Thyroid gland (tissue), 4 donors: ENCODE measurements around the gene AMOTL2. TPM values are rescaled to one million over a fixed set of nuclear protein-coding genes. Genes with fewer than 3 reads are reported as not detected.
A peak's percentile ranks its signal among the peaks of the same experiment; 100 is the strongest.

ENCODE experiments used
- DNase-seq, 2 donors: peaks; one replicate each; pipeline ENCODE4 v3.0.0-alpha.2; 2019
- H3K27ac ChIP-seq, 3 donors: fragments of 200-600 bp; sonication (generic); 1 replicate in 2 of 3; 2 replicates in 1 of 3; pipeline ENCODE4 v1.5.1; 2016 to 2019; ENCODE audit warnings: mild to moderate bottlenecking in 1 of 3, moderate library complexity in 1 of 3
- H3K27me3 ChIP-seq: fragments of 200-600 bp; sonication (generic); one replicate; pipeline ENCODE4 v1.5.1; 2019
- H3K36me3 ChIP-seq, 2 donors: fragments of 200-600 bp; sonication (generic); one replicate each; pipeline ENCODE4 v1.5.1; 2016 to 2019
- H3K4me1 ChIP-seq, 2 donors: fragments of 200-600 bp; sonication (generic); one replicate each; pipeline ENCODE4 v1.5.1; 2017 to 2019
- H3K4me3 ChIP-seq, 3 donors: fragments of 200-600 bp; sonication (generic); replicated peaks in 1 of 3; 1 replicate in 2 of 3; 2 replicates in 1 of 3; pipeline ENCODE4 v1.5.1; 2016; ENCODE audit warnings: mild to moderate bottlenecking in 1 of 3
- H3K9me3 ChIP-seq: fragments of 200-600 bp; sonication (generic); one replicate; pipeline ENCODE4 v1.5.1; 2017
- POLR2A ChIP-seq, 2 donors: fragments of 450-650 bp; IDR thresholded peaks; one replicate each; pipeline ENCODE4 v1.6.1; 2017; ENCODE audit warnings: antibody characterized with exemption in 2 of 2, mild to moderate bottlenecking in 2 of 2, moderate library complexity in 1 of 2
- WGBS, 2 donors: methylation state at CpG; one replicate each; pipeline ENCODE4 v1.1.5; 2017; 5-methylcytosine and 5-hydroxymethylcytosine counted together
- intact Hi-C: fragments of 100-400 bp; cut with DNase I; formaldehyde crosslinking; loops from one replicate; pipeline ENCODE4 v1.15.1; 2023
- microRNA-seq: library from miRNA; unstranded; fragments of <30 nt; microRNA quantifications from one replicate; pipeline ENCODE4, GENCODE V29; 2016
- small RNA-seq: library from RNA; depleted of rRNA; stranded (forward); fragments of <200 nt; gene quantifications from one replicate; pipeline ENCODE3, GENCODE V24; 2016
- total RNA-seq, 4 donors: library from RNA; depleted of rRNA; stranded (reverse); fragments of >200 nt; gene quantifications; one replicate each; pipeline ENCODE4 v1.2.3, GENCODE V29; 2016
- TF ChIP-seq, protein P1 (sequence below), 6 experiments: fragments of 200-600 bp in 3 of 6; fragments of 450-650 bp in 3 of 6; sonication (generic) in 3 of 6; IDR thresholded peaks; one replicate each; pipeline ENCODE4 v1.5.1; 2016 to 2019; ENCODE audit warnings: antibody characterized with exemption in 6 of 6, mild to moderate bottlenecking in 2 of 6, inconsistent platforms in 1 of 6, moderate library complexity in 1 of 6

AMOTL2 gene
- total RNA-seq, 4 donors from 2014 or later = 76.0 to 149 (median 117) TPM

GRCh38 chr3:134309987-134310700 lies 64.1 kb downstream of the AMOTL2 start:
- H3K27ac ChIP-seq = peak overlapping the region; percentile 79 to 94 (median 90)
- no peak for TF ChIP-seq POLR2A (IDR thresholded peaks at IDR 0.05)
- TF ChIP-seq, protein P1, sequence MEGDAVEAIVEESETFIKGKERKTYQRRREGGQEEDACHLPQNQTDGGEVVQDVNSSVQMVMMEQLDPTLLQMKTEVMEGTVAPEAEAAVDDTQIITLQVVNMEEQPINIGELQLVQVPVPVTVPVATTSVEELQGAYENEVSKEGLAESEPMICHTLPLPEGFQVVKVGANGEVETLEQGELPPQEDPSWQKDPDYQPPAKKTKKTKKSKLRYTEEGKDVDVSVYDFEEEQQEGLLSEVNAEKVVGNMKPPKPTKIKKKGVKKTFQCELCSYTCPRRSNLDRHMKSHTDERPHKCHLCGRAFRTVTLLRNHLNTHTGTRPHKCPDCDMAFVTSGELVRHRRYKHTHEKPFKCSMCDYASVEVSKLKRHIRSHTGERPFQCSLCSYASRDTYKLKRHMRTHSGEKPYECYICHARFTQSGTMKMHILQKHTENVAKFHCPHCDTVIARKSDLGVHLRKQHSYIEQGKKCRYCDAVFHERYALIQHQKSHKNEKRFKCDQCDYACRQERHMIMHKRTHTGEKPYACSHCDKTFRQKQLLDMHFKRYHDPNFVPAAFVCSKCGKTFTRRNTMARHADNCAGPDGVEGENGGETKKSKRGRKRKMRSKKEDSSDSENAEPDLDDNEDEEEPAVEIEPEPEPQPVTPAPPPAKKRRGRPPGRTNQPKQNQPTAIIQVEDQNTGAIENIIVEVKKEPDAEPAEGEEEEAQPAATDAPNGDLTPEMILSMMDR (IDR thresholded peaks at IDR 0.05) = no peak
- no peaks in the 10 kb centered on the region for H3K27me3 ChIP-seq
- H3K9me3 ChIP-seq = no peaks in the 10 kb centered on the region
- H3K4me3 ChIP-seq = no peak overlapping the region
- 37 to 46% methylated on average over 9 of the region's 9 CpGs for WGBS, 2 donors
- H3K36me3 ChIP-seq = no peaks in the 10 kb centered on the region
- peaks cover 49 to 65% of the 10 kb centered on the region in 2 donors for H3K4me1 ChIP-seq
- peak; percentile 58 to 72 for DNase-seq
- intact Hi-C loops = loop anchor here (2.0 to 5.0 kb wide), 2 partner anchors 67 to 165 kb away; no protein-coding TSS in a partner anchor

- H3K4me1 ChIP-seq = peaks cover 33 to 50% of the 10 kb centered on the region in 2 donors
- no peaks in the 10 kb centered on the region for H3K9me3 ChIP-seq
- no peak overlapping the region for H3K4me3 ChIP-seq
- H3K27me3 ChIP-seq = no peaks in the 10 kb centered on the region
- peak overlapping the region; percentile 79 to 94 (median 90) for H3K27ac ChIP-seq
- WGBS, 2 donors = 10 to 11% methylated on average over 11 of the region's 11 CpGs
- TF ChIP-seq POLR2A (IDR thresholded peaks at IDR 0.05) = no peak
- TF ChIP-seq, protein P1 (IDR thresholded peaks at IDR 0.05) = peak; percentile 99 to 100 (median 100)
- no peaks in the 10 kb centered on the region for H3K36me3 ChIP-seq
- intact Hi-C loops = loop anchor here (2.0 kb wide), 1 partner anchor 166 kb away; no protein-coding TSS in a partner anchor
- peak; percentile 85 to 86 for DNase-seq
Observed at GRCh38 chr3:134308350-134308891, 65.8 kb downstream of the AMOTL2 start.

DNA sequence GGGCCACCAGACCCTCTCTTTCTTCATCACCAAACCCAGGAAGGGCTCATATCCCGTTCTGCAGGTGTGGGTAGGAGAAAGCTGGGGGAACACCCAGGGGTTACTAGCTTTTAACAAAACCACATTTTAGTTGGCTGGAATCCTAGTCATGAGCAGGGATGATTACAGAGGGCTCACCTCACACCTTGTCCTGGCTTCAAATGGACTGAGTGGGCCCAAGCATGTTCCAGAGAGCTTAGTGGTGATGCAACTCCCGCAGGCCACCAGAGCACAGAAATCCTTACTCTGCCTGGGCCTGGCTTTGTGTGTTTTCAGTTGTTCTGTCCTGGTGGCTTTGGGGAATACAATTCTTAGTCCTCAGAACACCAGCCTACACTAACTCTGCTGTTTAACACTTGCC lies 66.8 kb downstream of the AMOTL2 start:
- 88 to 100% methylated on average over 1 to 2 of the region's 2 CpGs for WGBS, 2 donors
- Histone ChIP-seq H3K4me3 (no peak overlapping the region), H3K27ac (no peak overlapping the region), H3K4me1 (peaks cover 28 to 42% of the 10 kb centered on the region in 2 donors), H3K27me3 (no peaks in the 10 kb centered on the region), H3K9me3 (no peaks in the 10 kb centered on the region), H3K36me3 (no peaks in the 10 kb centered on the region)
- TF ChIP-seq, protein P1 (IDR thresholded peaks at IDR 0.05) = no peak
- TF ChIP-seq POLR2A (IDR thresholded peaks at IDR 0.05) = no peak
- DNase-seq = no peak
- intact Hi-C loops = no loop called here

- intact Hi-C loops = no loop called here
- TF ChIP-seq, protein P1 (IDR thresholded peaks at IDR 0.05) = no peak
- TF ChIP-seq POLR2A (IDR thresholded peaks at IDR 0.05) = no peak
- Histone ChIP-seq H3K36me3 (no peaks in the 10 kb centered on the region), H3K27ac (no peak overlapping the region), H3K9me3 (no peaks in the 10 kb centered on the region), H3K4me1 (peaks cover 20 to 31% of the 10 kb centered on the region in 2 donors), H3K27me3 (no peaks in the 10 kb centered on the region), H3K4me3 (no peak overlapping the region)
- WGBS, 2 donors = 84 to 90% methylated on average over 7 of the region's 7 CpGs
- DNase-seq = no peak
Observed at GRCh38 chr3:134306320-134306719, 67.9 kb downstream of the AMOTL2 start.

Small RNAs within 50 kb of the gene (microRNA-seq; reads per million reads assigned to microRNA genes)
- not detected for gene MIR6827

Small RNAs within 50 kb of the gene (small RNA-seq; reads per million reads assigned to genes)
- not detected for gene HMGN1P9
- gene MIR6827 = not detected

Other genes starting within 250 kb of the AMOTL2 start
- 100 to 1,000 TPM in 2 of 4 donors, 10 to 100 TPM in 2; 95.2 to 168 (median 108) TPM for gene RYK, start 123.6 kb downstream of the AMOTL2 start, total RNA-seq
- 100 to 1,000 TPM in 2 of 4 donors, 10 to 100 TPM in 2; 60.1 to 112 (median 93.5) TPM for gene ANAPC13, start 111.5 kb upstream of the AMOTL2 start, total RNA-seq
- 10 to 100 TPM; 21.3 to 26.5 (median 24.3) TPM for gene CEP63, start 111.6 kb upstream of the AMOTL2 start, total RNA-seq